Measurements from ENCODE around the gene PSMC1. TPM values are rescaled to one million over a fixed set of nuclear protein-coding genes. Genes with fewer than 3 reads are reported as not detected.

The PSMC1 gene
- total RNA-seq, 2 donors from 2014 or later: 77.4 to 94.3 TPM

GRCh38 chr14:90253826-90254225 lies 2.5 kb upstream of the PSMC1 start:
- 89% methylated on average over 8 of the region's 8 CpGs for WGBS
- Histone ChIP-seq H3K4me1 (replicated peaks) (no peaks in the 10 kb centered on the region), H3K9me3 (no peaks in the 10 kb centered on the region), H3K4me3 (no peak overlapping the region), H3K27me3 (replicated peaks; ENCODE audit: insufficient read depth) (no peaks in the 10 kb centered on the region), H3K27ac (no peak overlapping the region), H3K36me3 (no peaks in the 10 kb centered on the region)
- no peak for TF ChIP-seq CTCF (IDR thresholded peaks at IDR 0.05)
- TF ChIP-seq POLR2AphosphoS5 (IDR thresholded peaks at IDR 0.05): no peak
- TF ChIP-seq POLR2A (IDR thresholded peaks at IDR 0.05): no peak
- no peak for DNase-seq (ENCODE audit: low spot score)
- intact Hi-C loops (cut with DNase I): no loop called here

- Histone ChIP-seq H3K4me3 (peak overlapping the region; percentile 90 to 96), H3K27me3 (replicated peaks; ENCODE audit: insufficient read depth) (no peaks in the 10 kb centered on the region), H3K36me3 (no peaks in the 10 kb centered on the region), H3K9me3 (no peaks in the 10 kb centered on the region), H3K4me1 (replicated peaks) (no peaks in the 10 kb centered on the region), H3K27ac (no peak overlapping the region)
- 53% methylated on average over 1 of the region's 1 CpG for WGBS
- TF ChIP-seq CTCF (IDR thresholded peaks at IDR 0.05): no peak
- no peak for TF ChIP-seq POLR2A (IDR thresholded peaks at IDR 0.05)
- no peak for TF ChIP-seq POLR2AphosphoS5 (IDR thresholded peaks at IDR 0.05)
- DNase-seq (ENCODE audit: low spot score): no peak
- intact Hi-C loops (cut with DNase I): loop anchor here (5.0 kb wide), 2 partner anchors 76 to 126 kb away; partner anchors contain the start of gene NRDE2
Observed at GRCh38 chr14:90255871-90256270, 482 bp upstream of the PSMC1 start.

GRCh38 chr14:90263748-90264449 lies 7.5 kb downstream of the PSMC1 start:
- Histone ChIP-seq H3K4me3 (no peak overlapping the region), H3K9me3 (no peaks in the 10 kb centered on the region), H3K36me3 (peaks cover 0 to 17% of the 10 kb centered on the region in 2 donors), H3K4me1 (replicated peaks) (no peaks in the 10 kb centered on the region), H3K27me3 (replicated peaks; ENCODE audit: insufficient read depth) (no peaks in the 10 kb centered on the region), H3K27ac (no peak overlapping the region)
- DNase-seq (ENCODE audit: low spot score): no peak
- intact Hi-C loops (cut with DNase I): no loop called here
- TF ChIP-seq POLR2AphosphoS5 (IDR thresholded peaks at IDR 0.05): no peak
- no peak for TF ChIP-seq POLR2A (IDR thresholded peaks at IDR 0.05)
- TF ChIP-seq CTCF (IDR thresholded peaks at IDR 0.05): no peak
- WGBS: 68% methylated on average over 8 of the region's 8 CpGs

- no peaks in the 10 kb centered on the region for H3K4me1 ChIP-seq (replicated peaks)
- no peak for DNase-seq (ENCODE audit: low spot score)
- H3K9me3 ChIP-seq: no peaks in the 10 kb centered on the region
- WGBS: 95% methylated on average over 9 of the region's 9 CpGs
- TF ChIP-seq POLR2A (IDR thresholded peaks at IDR 0.05) (no peak), CTCF (IDR thresholded peaks at IDR 0.05) (no peak), POLR2AphosphoS5 (IDR thresholded peaks at IDR 0.05) (no peak)
- peaks cover 0 to 17% of the 10 kb centered on the region in 2 donors for H3K36me3 ChIP-seq
- no peaks in the 10 kb centered on the region for H3K27me3 ChIP-seq (replicated peaks; ENCODE audit: insufficient read depth)
- no peak overlapping the region for H3K27ac ChIP-seq
- H3K4me3 ChIP-seq: no peak overlapping the region
- intact Hi-C loops (cut with DNase I): no loop called here
Observed at GRCh38 chr14:90266441-90267154, 10.2 kb downstream of the PSMC1 start.
